GOT3 (cell line): Measurements from ENCODE around the gene SLC25A21.

Experiments
- DNase-seq: peaks from one replicate; lab custom pipeline; 2025; ENCODE audit warnings: mixed read lengths; lab: John Stamatoyannopoulos, UW

SLC25A21 gene

GRCh38 chr14:36757734-36758601, 414.4 kb downstream of the SLC25A21 start:
- DNase-seq, result no peak

- no peak for DNase-seq
Observed at GRCh38 chr14:36756226-36756625, 416.2 kb downstream of the SLC25A21 start.

- DNase-seq, result no peak
Observed at GRCh38 chr14:36755756-36756155, 416.6 kb downstream of the SLC25A21 start.

- no peak for DNase-seq
Observed at GRCh38 chr14:36751920-36752319, 420.5 kb downstream of the SLC25A21 start.

GRCh38 chr14:36751106-36751505, 421.3 kb downstream of the SLC25A21 start:
- no peak for DNase-seq

- no peak for DNase-seq
Observed at GRCh38 chr14:36750244-36750643, 422.2 kb downstream of the SLC25A21 start.

- no peak for DNase-seq
Observed at GRCh38 chr14:36748610-36749213, 423.7 kb downstream of the SLC25A21 start.

GRCh38 chr14:36747411-36748184, 424.8 kb downstream of the SLC25A21 start:
- no peak for DNase-seq

- no peak for DNase-seq
Observed at GRCh38 chr14:36746872-36747271, 425.5 kb downstream of the SLC25A21 start.

- no peak for DNase-seq
Observed at GRCh38 chr14:36741858-36742257, 430.5 kb downstream of the SLC25A21 start.

GRCh38 chr14:36738269-36738668, 434.1 kb downstream of the SLC25A21 start:
- no peak for DNase-seq

GRCh38 chr14:36726128-36726527, 446.3 kb downstream of the SLC25A21 start:
- no peak for DNase-seq

GRCh38 chr14:36724162-36724561, 448.2 kb downstream of the SLC25A21 start:
- DNase-seq, result no peak

- no peak for DNase-seq
Observed at GRCh38 chr14:36723530-36723929, 448.9 kb downstream of the SLC25A21 start.

- no peak for DNase-seq
Observed at GRCh38 chr14:36721877-36722276, 450.5 kb downstream of the SLC25A21 start.

- DNase-seq, result no peak
Observed at GRCh38 chr14:36720657-36721056, 451.7 kb downstream of the SLC25A21 start.

GRCh38 chr14:36719823-36720222, 452.6 kb downstream of the SLC25A21 start:
- DNase-seq, result no peak

GRCh38 chr14:36718216-36718615, 454.2 kb downstream of the SLC25A21 start:
- DNase-seq, result no peak

- DNase-seq, result no peak
Observed at GRCh38 chr14:36717363-36717762, 455.0 kb downstream of the SLC25A21 start.

GRCh38 chr14:36716614-36717184, 455.7 kb downstream of the SLC25A21 start:
- DNase-seq, result no peak

GRCh38 chr14:36713960-36714703, 458.3 kb downstream of the SLC25A21 start:
- no peak for DNase-seq

- DNase-seq, result no peak
Observed at GRCh38 chr14:36707570-36707969, 464.8 kb downstream of the SLC25A21 start.
